ENCODE results near the gene TESK1.
"Not testable (repeated sequence)": the region's sequence is repeated elsewhere in the genome, so short reads cannot be mapped to it uniquely, and the experiment has no call there.

TESK1 gene

DNA sequence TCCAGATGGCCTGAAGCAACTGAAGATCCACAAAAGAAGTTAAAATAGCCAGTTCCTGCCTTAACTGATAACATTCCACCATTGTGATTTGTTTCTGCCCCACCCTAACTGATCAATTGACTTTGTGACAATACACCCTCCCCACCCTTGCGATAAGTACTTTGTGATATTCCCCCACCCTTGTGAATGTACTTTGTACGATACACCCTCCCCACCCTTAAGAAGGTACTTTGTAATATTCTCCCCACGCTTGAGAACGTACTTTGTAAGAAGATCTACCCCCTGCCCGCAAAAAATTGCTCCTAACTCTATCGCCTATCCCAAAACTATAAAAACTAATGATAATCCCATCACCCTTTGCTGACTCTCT, 31.8 kb downstream of the TESK1 start:
- H3K4me3 ChIP-seq (ENCODE audit: low read depth, low read length); H3K79me2 ChIP-seq (ENCODE audit: control insufficient read depth, insufficient read depth, low read length, unreplicated experiment); H3K4me1 ChIP-seq (ENCODE audit: control insufficient read depth, insufficient read depth, low read length, unreplicated experiment); H3K36me3 ChIP-seq (ENCODE audit: insufficient read depth, low read length); H3K27me3 ChIP-seq (ENCODE audit: insufficient read depth, low read length); H3K27ac ChIP-seq (ENCODE audit: low read depth, low read length); H2AFZ ChIP-seq (ENCODE audit: low read length, unreplicated experiment): not testable (repeated sequence)

DNA sequence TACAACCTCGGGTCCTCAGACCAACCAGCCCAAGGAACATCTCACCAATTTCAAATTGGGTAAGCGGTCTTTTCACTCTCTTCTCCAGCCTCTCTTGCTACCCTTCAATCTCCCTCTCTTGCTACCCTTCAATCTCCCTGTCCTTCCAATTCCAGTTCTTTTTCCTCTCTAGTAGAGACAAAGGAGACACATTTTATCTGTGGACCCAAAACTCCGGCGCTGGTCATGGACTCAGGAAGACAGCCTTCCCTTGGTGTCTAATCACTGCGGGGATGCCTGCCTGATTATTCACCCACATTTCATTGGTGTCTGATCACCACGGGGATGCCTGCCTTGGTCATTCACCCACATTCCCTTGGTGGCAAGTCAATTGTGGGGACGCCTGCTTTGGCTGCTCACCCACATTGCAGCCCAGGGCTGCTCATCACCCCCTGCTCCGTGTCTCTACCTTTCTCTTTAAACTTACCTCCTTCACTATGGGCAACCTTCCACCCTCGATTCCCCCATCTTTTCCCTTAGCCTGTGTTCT, 32.4 kb downstream of the TESK1 start:
- H2AFZ ChIP-seq (ENCODE audit: low read length, unreplicated experiment); H3K27me3 ChIP-seq (ENCODE audit: insufficient read depth, low read length); H3K4me1 ChIP-seq (ENCODE audit: control insufficient read depth, insufficient read depth, low read length, unreplicated experiment); H3K27ac ChIP-seq (ENCODE audit: low read depth, low read length); H3K4me3 ChIP-seq (ENCODE audit: low read depth, low read length); H3K36me3 ChIP-seq (ENCODE audit: insufficient read depth, low read length); H3K79me2 ChIP-seq (ENCODE audit: control insufficient read depth, insufficient read depth, low read length, unreplicated experiment): not testable (repeated sequence)

GRCh38 chr9:35638751-35639150, 33.7 kb downstream of the TESK1 start:
- not testable (repeated sequence) for H3K4me1 ChIP-seq (ENCODE audit: control insufficient read depth, insufficient read depth, low read length, unreplicated experiment); H3K27ac ChIP-seq (ENCODE audit: low read depth, low read length); H3K79me2 ChIP-seq (ENCODE audit: control insufficient read depth, insufficient read depth, low read length, unreplicated experiment); H3K4me3 ChIP-seq (ENCODE audit: low read depth, low read length); H3K27me3 ChIP-seq (ENCODE audit: insufficient read depth, low read length); H2AFZ ChIP-seq (ENCODE audit: low read length, unreplicated experiment); H3K36me3 ChIP-seq (ENCODE audit: insufficient read depth, low read length)

GRCh38 chr9:35639225-35639624, 34.2 kb downstream of the TESK1 start:
- H3K27me3 ChIP-seq (ENCODE audit: insufficient read depth, low read length); H3K79me2 ChIP-seq (ENCODE audit: control insufficient read depth, insufficient read depth, low read length, unreplicated experiment); H2AFZ ChIP-seq (ENCODE audit: low read length, unreplicated experiment); H3K27ac ChIP-seq (ENCODE audit: low read depth, low read length); H3K36me3 ChIP-seq (ENCODE audit: insufficient read depth, low read length); H3K4me3 ChIP-seq (ENCODE audit: low read depth, low read length); H3K4me1 ChIP-seq (ENCODE audit: control insufficient read depth, insufficient read depth, low read length, unreplicated experiment): not testable (repeated sequence)

DNA sequence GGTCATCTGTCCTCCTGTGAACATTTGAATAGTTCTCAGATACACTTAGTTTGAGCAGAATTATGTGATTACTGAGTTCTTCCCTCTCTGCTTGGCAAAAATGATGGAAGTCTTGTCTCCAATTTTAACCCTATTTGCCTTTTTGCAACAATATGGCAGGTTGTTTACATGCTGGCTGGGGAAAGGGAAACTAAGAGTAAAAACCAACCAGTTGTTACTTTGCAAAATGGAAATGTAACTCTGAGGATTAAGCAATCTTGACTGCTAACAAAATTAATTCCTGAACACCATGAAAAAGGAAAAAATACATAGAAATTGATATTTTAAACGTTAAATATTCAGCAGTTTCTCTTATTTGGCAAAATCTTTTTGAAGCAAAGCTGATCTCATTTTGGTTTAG, 34.6 kb downstream of the TESK1 start:
- Histone ChIP-seq H3K27ac (ENCODE audit: low read depth, low read length) (no peak overlapping the region), H3K79me2 (ENCODE audit: control insufficient read depth, insufficient read depth, low read length, unreplicated experiment) (no peaks in the 10 kb centered on the region), H3K27me3 (ENCODE audit: insufficient read depth, low read length) (no peaks in the 10 kb centered on the region), H3K4me3 (ENCODE audit: low read depth, low read length) (no peak overlapping the region), H2AFZ (ENCODE audit: low read length, unreplicated experiment) (no peak overlapping the region), H3K36me3 (ENCODE audit: insufficient read depth, low read length) (no peaks in the 10 kb centered on the region), H3K4me1 (ENCODE audit: control insufficient read depth, insufficient read depth, low read length, unreplicated experiment) (peaks cover 4% of the 10 kb centered on the region)

DNA sequence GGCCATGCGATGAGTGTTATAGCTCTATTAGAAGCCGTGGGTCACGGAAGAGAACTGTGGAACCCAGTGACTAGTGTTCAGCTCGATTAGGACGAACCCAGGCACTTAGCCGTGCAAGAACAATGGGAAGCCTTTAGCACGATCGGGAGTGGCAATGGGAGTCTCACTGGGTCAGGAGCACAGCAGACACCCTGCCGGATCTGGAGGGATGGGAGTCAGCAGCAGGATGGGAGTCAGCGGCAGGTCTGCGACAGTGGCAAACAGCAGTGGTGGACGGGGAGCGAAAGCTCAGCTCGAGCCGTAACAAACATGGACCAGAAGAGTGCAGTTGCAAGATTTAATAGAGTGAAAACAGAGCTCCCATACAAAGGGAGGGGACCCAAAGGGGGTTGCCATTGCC, 35.4 kb downstream of the TESK1 start:
- H3K36me3 ChIP-seq (ENCODE audit: insufficient read depth, low read length); H3K4me1 ChIP-seq (ENCODE audit: control insufficient read depth, insufficient read depth, low read length, unreplicated experiment); H2AFZ ChIP-seq (ENCODE audit: low read length, unreplicated experiment); H3K27me3 ChIP-seq (ENCODE audit: insufficient read depth, low read length); H3K27ac ChIP-seq (ENCODE audit: low read depth, low read length); H3K79me2 ChIP-seq (ENCODE audit: control insufficient read depth, insufficient read depth, low read length, unreplicated experiment); H3K4me3 ChIP-seq (ENCODE audit: low read depth, low read length): not testable (repeated sequence)

GRCh38 chr9:35641478-35641877, 36.4 kb downstream of the TESK1 start:
- H3K27ac ChIP-seq (ENCODE audit: low read depth, low read length); H3K4me3 ChIP-seq (ENCODE audit: low read depth, low read length); H3K36me3 ChIP-seq (ENCODE audit: insufficient read depth, low read length); H2AFZ ChIP-seq (ENCODE audit: low read length, unreplicated experiment); H3K79me2 ChIP-seq (ENCODE audit: control insufficient read depth, insufficient read depth, low read length, unreplicated experiment); H3K27me3 ChIP-seq (ENCODE audit: insufficient read depth, low read length): not testable (repeated sequence)
- peaks cover 17% of the 10 kb centered on the region for H3K4me1 ChIP-seq (ENCODE audit: control insufficient read depth, insufficient read depth, low read length, unreplicated experiment)

DNA sequence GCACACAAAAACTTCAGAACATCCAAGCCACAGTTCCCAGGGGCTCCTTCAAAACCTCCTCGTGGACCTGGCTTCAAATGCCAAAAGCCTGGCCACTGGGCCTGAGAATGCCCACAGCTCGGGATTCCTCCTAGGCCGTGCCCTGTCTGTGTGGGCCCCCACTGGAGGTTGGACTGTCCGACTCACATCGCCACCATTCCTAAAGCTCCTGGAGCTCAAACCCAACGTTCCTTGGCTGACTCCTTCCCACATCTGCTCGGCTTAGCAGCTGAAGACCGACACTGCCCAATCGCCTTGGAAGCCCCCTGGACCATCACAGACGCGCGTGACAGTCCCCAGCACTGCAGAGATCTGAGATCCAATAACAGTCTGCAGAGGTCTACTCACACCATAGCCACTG, 38.0 kb downstream of the TESK1 start:
- Histone ChIP-seq H3K4me3 (ENCODE audit: low read depth, low read length) (no peak overlapping the region), H3K79me2 (ENCODE audit: control insufficient read depth, insufficient read depth, low read length, unreplicated experiment) (no peaks in the 10 kb centered on the region), H3K4me1 (ENCODE audit: control insufficient read depth, insufficient read depth, low read length, unreplicated experiment) (peaks cover 21% of the 10 kb centered on the region), H3K36me3 (ENCODE audit: insufficient read depth, low read length) (no peaks in the 10 kb centered on the region), H2AFZ (ENCODE audit: low read length, unreplicated experiment) (no peak overlapping the region), H3K27me3 (ENCODE audit: insufficient read depth, low read length) (no peaks in the 10 kb centered on the region), H3K27ac (ENCODE audit: low read depth, low read length) (no peak overlapping the region)

- Histone ChIP-seq H3K4me1 (ENCODE audit: control insufficient read depth, insufficient read depth, low read length, unreplicated experiment) (peaks cover 46% of the 10 kb centered on the region), H3K4me3 (ENCODE audit: low read depth, low read length) (peak overlapping the region; percentile 87)
- not testable (repeated sequence) for H2AFZ ChIP-seq (ENCODE audit: low read length, unreplicated experiment); H3K27me3 ChIP-seq (ENCODE audit: insufficient read depth, low read length); H3K36me3 ChIP-seq (ENCODE audit: insufficient read depth, low read length); H3K79me2 ChIP-seq (ENCODE audit: control insufficient read depth, insufficient read depth, low read length, unreplicated experiment); H3K27ac ChIP-seq (ENCODE audit: low read depth, low read length)
Observed at GRCh38 chr9:35645736-35646135, 40.7 kb downstream of the TESK1 start.

DNA sequence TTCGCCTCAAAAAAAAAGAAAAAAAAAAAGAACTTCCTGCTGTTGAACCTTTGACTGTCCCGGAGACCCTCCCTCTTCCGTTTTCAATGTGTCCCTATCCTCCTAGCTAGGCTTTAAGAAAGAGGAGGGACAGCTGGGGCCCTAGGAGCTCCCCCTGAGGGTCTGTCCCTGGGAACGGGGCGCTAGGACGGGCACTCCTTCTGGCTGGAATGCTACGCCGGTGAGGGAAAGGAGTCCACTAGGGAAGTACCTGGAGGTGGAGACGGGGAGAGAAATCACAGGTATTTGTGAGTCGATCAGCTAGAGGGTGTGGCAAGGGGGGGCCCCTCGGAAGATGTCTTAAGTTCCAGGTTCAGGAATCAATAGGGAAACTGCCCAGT, 41.1 kb downstream of the TESK1 start:
- no peaks in the 10 kb centered on the region for H3K79me2 ChIP-seq (ENCODE audit: control insufficient read depth, insufficient read depth, low read length, unreplicated experiment)
- peak overlapping the region; percentile 84 for H2AFZ ChIP-seq (ENCODE audit: low read length, unreplicated experiment)
- H3K36me3 ChIP-seq (ENCODE audit: insufficient read depth, low read length) = no peaks in the 10 kb centered on the region
- H3K4me3 ChIP-seq (ENCODE audit: low read depth, low read length) = peak overlapping the region; percentile 87
- peaks cover 46% of the 10 kb centered on the region for H3K4me1 ChIP-seq (ENCODE audit: control insufficient read depth, insufficient read depth, low read length, unreplicated experiment)
- no peaks in the 10 kb centered on the region for H3K27me3 ChIP-seq (ENCODE audit: insufficient read depth, low read length)
- H3K27ac ChIP-seq (ENCODE audit: low read depth, low read length) = peak overlapping the region; percentile 54; the same call in 1 of the 2 replicates

DNA sequence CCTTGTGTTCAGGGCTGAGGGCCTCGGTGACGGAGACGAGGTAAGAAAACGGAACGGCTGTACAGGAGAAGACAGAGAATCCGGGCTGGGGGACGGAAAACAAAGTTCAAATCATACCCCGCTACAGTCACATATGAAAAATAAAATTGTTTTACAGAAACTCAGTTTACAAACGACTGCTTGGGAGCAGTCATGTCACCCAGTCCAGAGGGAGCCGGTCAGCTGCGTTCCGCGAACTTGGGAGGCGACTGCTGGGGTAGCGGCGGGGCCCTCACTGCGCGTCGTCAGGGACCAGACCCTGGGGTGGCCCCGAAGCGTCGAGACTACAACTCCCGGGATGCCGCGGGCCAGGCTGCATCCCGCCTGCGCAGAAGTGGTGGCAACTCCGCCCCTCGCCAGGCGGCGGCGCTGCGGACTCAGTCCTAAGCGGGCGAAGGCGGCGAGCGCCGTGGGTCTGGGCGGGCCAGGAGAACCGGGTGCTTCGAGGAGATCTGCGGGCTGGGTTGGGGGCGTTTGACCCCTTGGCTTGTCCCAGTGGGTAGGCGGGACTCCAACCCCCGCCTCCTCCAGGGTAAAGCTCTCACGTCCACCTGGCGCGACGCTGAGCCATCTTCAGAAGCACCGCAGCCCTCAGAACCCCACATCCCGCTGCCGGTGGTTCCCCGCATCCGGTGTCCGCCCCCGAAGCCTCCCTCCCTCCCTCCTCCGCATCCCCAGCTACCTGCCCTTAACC, 41.6 kb downstream of the TESK1 start:
- Histone ChIP-seq H3K27ac (ENCODE audit: low read depth, low read length) (peak overlapping the region; percentile 54; the same call in 1 of the 2 replicates), H3K27me3 (ENCODE audit: insufficient read depth, low read length) (no peaks in the 10 kb centered on the region), H3K79me2 (ENCODE audit: control insufficient read depth, insufficient read depth, low read length, unreplicated experiment) (no peaks in the 10 kb centered on the region), H2AFZ (ENCODE audit: low read length, unreplicated experiment) (peak overlapping the region; percentile 84), H3K36me3 (ENCODE audit: insufficient read depth, low read length) (no peaks in the 10 kb centered on the region), H3K4me3 (ENCODE audit: low read depth, low read length) (peak overlapping the region; percentile 87), H3K4me1 (ENCODE audit: control insufficient read depth, insufficient read depth, low read length, unreplicated experiment) (peaks cover 46% of the 10 kb centered on the region)
